PC-9 (cell line): ENCODE results near the gene MEAK7.
"Not testable (repeated sequence)": the region's sequence is repeated elsewhere in the genome, so short reads cannot be mapped to it uniquely, and the experiment has no call there.

ENCODE experiments used
- CTCF ChIP-seq: fragments of 200-600 bp; sonication (generic); conservative IDR thresholded peaks from 2 replicates; pipeline ENCODE4 v1.6.1; 2017; ENCODE audit warnings: mixed run types, antibody characterized with exemption, mild to moderate bottlenecking, moderate library complexity
- EZH2 ChIP-seq: fragments of 200-600 bp; sonication (generic); IDR thresholded peaks from 2 replicates; pipeline ENCODE4 v1.8.0; 2017; ENCODE audit warnings: antibody characterized with exemption, low read depth

- not testable (repeated sequence) for TF ChIP-seq CTCF, EZH2
Measured at GRCh38 chr16:84518220-84518619, 13.8 kb upstream of the MEAK7 start.
